GM12864 (cell line): ENCODE results near the gene SALL4.

Experiments used
- DNase-seq: peaks from one replicate; pipeline ENCODE4 v3.0.0-alpha.2; 2011; ENCODE audit warnings: low read depth
- H3K4me3 ChIP-seq: 2 replicates; pipeline ENCODE4 v1.5.1; 2011; ENCODE audit warnings: mild to moderate bottlenecking, low read depth, low read length, control low read depth
- CTCF ChIP-seq: IDR thresholded peaks from 2 replicates; pipeline ENCODE4 v1.5.1; 2011; ENCODE audit warnings: low read depth, mild to moderate bottlenecking, moderate library complexity, low read length, control low read depth, inconsistent platforms; ENCODE audit errors: missing control alignments

The SALL4 gene

GRCh38 chr20:51812861-51813260, 10.5 kb upstream of the SALL4 start:
- DNase-seq = no peak
- TF ChIP-seq CTCF = no peak

GRCh38 chr20:51811514-51812128, 9.3 kb upstream of the SALL4 start:
- no peak for TF ChIP-seq CTCF
- no peak for DNase-seq
- H3K4me3 ChIP-seq = no peak overlapping the region

More at GRCh38 chr20:51812861-51813260, 10.5 kb upstream of the SALL4 start:
- no peak overlapping the region for H3K4me3 ChIP-seq

GRCh38 chr20:51811042-51811355, 8.7 kb upstream of the SALL4 start:
- no peak overlapping the region for H3K4me3 ChIP-seq
- no peak for DNase-seq
- TF ChIP-seq CTCF = no peak

GRCh38 chr20:51810155-51811041, 8.1 kb upstream of the SALL4 start:
- DNase-seq = no peak
- no peak overlapping the region for H3K4me3 ChIP-seq
- no peak for TF ChIP-seq CTCF

- no peak for TF ChIP-seq CTCF
- DNase-seq = no peak
Observed at GRCh38 chr20:51807720-51808250, 5.5 kb upstream of the SALL4 start.

GRCh38 chr20:51804754-51805153, 2.4 kb upstream of the SALL4 start:
- H3K4me3 ChIP-seq = no peak overlapping the region
- no peak for DNase-seq
- TF ChIP-seq CTCF = no peak

More at GRCh38 chr20:51807720-51808250, 5.5 kb upstream of the SALL4 start:
- H3K4me3 ChIP-seq = no peak overlapping the region
